Measurements from ENCODE around the gene PCBP3. TPM values are rescaled to one million over a fixed set of nuclear protein-coding genes. Genes with fewer than 3 reads are reported as not detected.
"Not testable (repeated sequence)": the region's sequence is repeated elsewhere in the genome, so short reads cannot be mapped to it uniquely, and the experiment has no call there.

Gene PCBP3
- total RNA-seq, 1 donor from 2014 or later = 72.7 TPM

DNA sequence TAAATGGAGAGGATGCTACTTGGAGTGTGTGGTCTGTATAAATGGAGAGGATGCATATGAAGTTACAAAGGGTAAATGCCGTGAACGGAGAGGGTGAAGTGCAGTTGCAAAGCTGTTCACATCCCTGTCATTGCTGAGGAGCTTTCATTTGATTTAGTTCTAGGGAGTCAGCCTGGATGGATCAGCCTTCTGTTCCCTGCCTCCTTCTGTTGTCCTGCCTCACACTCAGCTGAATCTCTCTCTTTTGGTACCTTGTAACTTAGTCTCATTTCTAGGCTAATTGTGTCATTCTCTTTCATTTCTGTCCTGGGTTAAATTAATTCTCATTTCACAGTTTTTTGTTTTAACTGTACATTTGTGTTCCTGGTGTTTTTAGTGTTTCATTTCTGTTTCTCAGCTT lies 204.8 kb downstream of the PCBP3 start:
- Mint-ChIP-seq H3K4me3 (ENCODE audit: unreplicated experiment) (no peak overlapping the region), H3K9me3 (ENCODE audit: unreplicated experiment) (peaks cover 5% of the 10 kb centered on the region), H3K27me3 (ENCODE audit: unreplicated experiment) (peaks cover 6% of the 10 kb centered on the region), H3K4me1 (ENCODE audit: low read depth, unreplicated experiment) (peaks cover 23% of the 10 kb centered on the region), H3K36me3 (ENCODE audit: unreplicated experiment) (peaks cover 8% of the 10 kb centered on the region), H3K27ac (ENCODE audit: unreplicated experiment) (peak overlapping the region; percentile 53)
- no peak for DNase-seq
- TF ChIP-seq, protein P1, sequence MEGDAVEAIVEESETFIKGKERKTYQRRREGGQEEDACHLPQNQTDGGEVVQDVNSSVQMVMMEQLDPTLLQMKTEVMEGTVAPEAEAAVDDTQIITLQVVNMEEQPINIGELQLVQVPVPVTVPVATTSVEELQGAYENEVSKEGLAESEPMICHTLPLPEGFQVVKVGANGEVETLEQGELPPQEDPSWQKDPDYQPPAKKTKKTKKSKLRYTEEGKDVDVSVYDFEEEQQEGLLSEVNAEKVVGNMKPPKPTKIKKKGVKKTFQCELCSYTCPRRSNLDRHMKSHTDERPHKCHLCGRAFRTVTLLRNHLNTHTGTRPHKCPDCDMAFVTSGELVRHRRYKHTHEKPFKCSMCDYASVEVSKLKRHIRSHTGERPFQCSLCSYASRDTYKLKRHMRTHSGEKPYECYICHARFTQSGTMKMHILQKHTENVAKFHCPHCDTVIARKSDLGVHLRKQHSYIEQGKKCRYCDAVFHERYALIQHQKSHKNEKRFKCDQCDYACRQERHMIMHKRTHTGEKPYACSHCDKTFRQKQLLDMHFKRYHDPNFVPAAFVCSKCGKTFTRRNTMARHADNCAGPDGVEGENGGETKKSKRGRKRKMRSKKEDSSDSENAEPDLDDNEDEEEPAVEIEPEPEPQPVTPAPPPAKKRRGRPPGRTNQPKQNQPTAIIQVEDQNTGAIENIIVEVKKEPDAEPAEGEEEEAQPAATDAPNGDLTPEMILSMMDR (IDR thresholded peaks at IDR 0.05; ENCODE audit: partially characterized antibody, unreplicated experiment) = no peak

- DNase-seq = peak; percentile 5
- no peak overlapping the region for H3K4me3 Mint-ChIP-seq (ENCODE audit: unreplicated experiment)
- peaks cover 6% of the 10 kb centered on the region for H3K27me3 Mint-ChIP-seq (ENCODE audit: unreplicated experiment)
- no peak overlapping the region for H3K27ac Mint-ChIP-seq (ENCODE audit: unreplicated experiment)
- H3K36me3 Mint-ChIP-seq (ENCODE audit: unreplicated experiment) = peaks cover 8% of the 10 kb centered on the region
- TF ChIP-seq, protein P1 (IDR thresholded peaks at IDR 0.05; ENCODE audit: partially characterized antibody, unreplicated experiment) = no peak
- H3K9me3 Mint-ChIP-seq (ENCODE audit: unreplicated experiment) = peaks cover 5% of the 10 kb centered on the region
- peaks cover 23% of the 10 kb centered on the region for H3K4me1 Mint-ChIP-seq (ENCODE audit: low read depth, unreplicated experiment)
Measured at GRCh38 chr21:45848805-45849204, 205.3 kb downstream of the PCBP3 start.

DNA sequence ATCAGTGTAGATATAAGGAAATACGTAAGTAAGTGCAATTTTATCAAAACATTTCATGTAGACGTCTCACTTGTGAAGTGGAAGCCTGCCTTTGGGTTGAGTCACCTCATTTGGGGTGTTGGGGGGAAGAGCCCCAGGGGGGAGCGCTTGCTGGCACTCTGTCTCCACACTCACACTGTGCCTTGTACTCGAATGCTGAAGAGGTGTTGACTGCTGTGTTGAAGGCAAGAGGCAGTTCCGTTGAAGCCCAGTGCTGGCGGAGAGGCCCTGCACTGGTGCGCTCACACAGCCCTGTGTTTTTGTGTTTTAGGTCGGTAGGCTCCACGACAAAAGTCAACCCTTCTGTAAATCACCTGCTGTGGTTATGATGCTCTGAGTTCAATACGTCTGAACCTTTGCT lies 206.1 kb downstream of the PCBP3 start:
- H3K9me3 Mint-ChIP-seq (ENCODE audit: unreplicated experiment) = peaks cover 6% of the 10 kb centered on the region

DNA sequence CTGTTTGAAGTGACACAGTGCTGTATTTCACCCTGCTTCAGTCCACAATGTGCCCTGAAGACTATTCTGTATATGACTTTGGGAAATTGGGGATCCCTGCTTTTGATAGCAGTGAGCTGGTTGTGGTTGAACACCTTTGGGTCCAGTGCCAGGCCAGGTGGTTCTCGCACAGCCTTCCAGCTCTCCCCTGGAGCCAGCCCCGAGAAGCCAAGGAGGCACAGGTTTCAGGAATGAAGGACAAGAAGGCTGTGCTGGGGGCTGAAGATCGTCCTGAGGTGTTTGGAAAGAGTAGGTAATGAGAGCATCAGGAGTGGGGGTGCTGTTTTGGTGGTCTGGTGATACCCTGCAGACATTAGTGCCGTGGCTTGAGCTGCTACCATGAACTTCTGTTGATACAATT lies 206.7 kb downstream of the PCBP3 start:
- peaks cover 12% of the 10 kb centered on the region for H3K36me3 Mint-ChIP-seq (ENCODE audit: unreplicated experiment)
- H3K9me3 Mint-ChIP-seq (ENCODE audit: unreplicated experiment) = peaks cover 7% of the 10 kb centered on the region
- TF ChIP-seq, protein P1 (IDR thresholded peaks at IDR 0.05; ENCODE audit: partially characterized antibody, unreplicated experiment) = no peak
- H3K27me3 Mint-ChIP-seq (ENCODE audit: unreplicated experiment) = peaks cover 6% of the 10 kb centered on the region
- peak; percentile 4 for DNase-seq
- H3K4me3 Mint-ChIP-seq (ENCODE audit: unreplicated experiment) = no peak overlapping the region
- no peak overlapping the region for H3K27ac Mint-ChIP-seq (ENCODE audit: unreplicated experiment)
- peaks cover 27% of the 10 kb centered on the region for H3K4me1 Mint-ChIP-seq (ENCODE audit: low read depth, unreplicated experiment)

More for the DNA sequence above, 206.1 kb downstream of the PCBP3 start:
- Mint-ChIP-seq H3K27ac (ENCODE audit: unreplicated experiment) (no peak overlapping the region), H3K27me3 (ENCODE audit: unreplicated experiment) (peaks cover 6% of the 10 kb centered on the region), H3K4me3 (ENCODE audit: unreplicated experiment) (no peak overlapping the region), H3K4me1 (ENCODE audit: low read depth, unreplicated experiment) (peaks cover 26% of the 10 kb centered on the region), H3K36me3 (ENCODE audit: unreplicated experiment) (peaks cover 12% of the 10 kb centered on the region)
- peak; percentile 4 for DNase-seq
- TF ChIP-seq, protein P1 (IDR thresholded peaks at IDR 0.05; ENCODE audit: partially characterized antibody, unreplicated experiment) = no peak

DNA sequence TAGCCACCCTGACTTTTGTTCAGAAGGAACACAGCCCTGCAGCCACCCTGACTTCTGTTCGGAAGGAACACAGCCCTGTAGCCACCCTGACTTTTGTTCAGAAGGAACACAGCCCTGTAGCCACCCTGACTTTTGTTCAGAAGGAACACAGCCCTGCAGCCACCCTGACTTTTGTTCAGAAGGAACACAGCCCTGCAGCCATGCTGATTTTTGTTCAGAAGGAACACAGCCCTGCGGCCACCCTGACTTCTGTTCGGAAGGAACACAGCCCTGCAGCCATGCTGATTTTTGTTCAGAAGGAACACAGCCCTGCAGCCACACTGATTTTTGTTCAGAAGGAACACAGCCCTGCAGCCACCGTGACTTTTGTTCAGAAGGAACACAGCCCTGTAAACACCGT lies 208.9 kb downstream of the PCBP3 start:
- H3K4me3 Mint-ChIP-seq (ENCODE audit: unreplicated experiment); H3K27ac Mint-ChIP-seq (ENCODE audit: unreplicated experiment); H3K27me3 Mint-ChIP-seq (ENCODE audit: unreplicated experiment); H3K9me3 Mint-ChIP-seq (ENCODE audit: unreplicated experiment); DNase-seq: not testable (repeated sequence)
- Mint-ChIP-seq H3K36me3 (ENCODE audit: unreplicated experiment) (peaks cover 12% of the 10 kb centered on the region), H3K4me1 (ENCODE audit: low read depth, unreplicated experiment) (peaks cover 18% of the 10 kb centered on the region)
